ENCODE data around the gene TGFB3.
"Not testable (repeated sequence)": the region's sequence is repeated elsewhere in the genome, so short reads cannot be mapped to it uniquely, and the experiment has no call there.

TGFB3 gene

DNA sequence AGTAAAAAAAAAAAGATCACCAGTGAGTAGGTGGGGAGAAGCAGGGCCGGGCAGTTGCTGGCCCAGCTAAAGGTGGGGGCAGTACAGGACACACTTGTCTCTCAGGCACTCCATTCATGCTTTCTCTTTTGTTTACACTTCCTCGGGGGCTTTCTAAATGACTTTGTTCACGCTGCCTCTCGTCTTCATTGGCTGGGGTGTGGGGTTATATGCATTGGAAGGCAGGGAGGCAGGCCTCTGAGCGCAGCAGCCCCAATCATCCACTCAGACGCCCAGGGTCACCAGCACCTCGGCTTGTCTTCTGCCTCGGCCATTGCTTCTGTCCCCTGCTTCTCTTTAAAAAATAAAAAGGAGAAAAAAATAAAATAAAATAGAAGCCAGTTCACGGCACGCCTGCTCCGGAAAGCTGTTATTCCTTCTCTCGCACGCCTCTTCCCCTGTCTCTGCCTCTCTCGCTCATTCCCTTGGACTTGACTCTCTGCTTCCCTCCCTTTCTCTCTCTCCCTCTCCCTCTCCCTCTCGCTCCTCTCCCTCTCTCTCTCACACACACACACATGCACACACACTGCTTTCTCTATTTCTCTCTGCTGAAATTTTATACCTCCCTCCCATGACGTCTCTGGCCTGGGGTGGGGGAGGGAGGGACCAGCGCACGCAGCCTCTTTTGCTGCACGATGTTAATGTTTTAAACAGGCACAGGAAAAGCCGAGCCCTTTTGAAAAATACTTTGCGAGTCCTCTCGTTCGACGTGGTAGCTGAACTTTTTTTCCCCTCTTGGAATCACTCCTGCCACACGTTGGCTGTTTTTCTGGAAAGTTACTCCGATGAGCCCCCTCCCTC is at the start of gene TGFB3:
Gene TGFB3, minus strand, starts transcription at position 570 of the 840 bp plus-strand sequence. CDS start 1,102 bp downstream, outside the sequence.
- DNase-seq, result peak; percentile 52

DNA sequence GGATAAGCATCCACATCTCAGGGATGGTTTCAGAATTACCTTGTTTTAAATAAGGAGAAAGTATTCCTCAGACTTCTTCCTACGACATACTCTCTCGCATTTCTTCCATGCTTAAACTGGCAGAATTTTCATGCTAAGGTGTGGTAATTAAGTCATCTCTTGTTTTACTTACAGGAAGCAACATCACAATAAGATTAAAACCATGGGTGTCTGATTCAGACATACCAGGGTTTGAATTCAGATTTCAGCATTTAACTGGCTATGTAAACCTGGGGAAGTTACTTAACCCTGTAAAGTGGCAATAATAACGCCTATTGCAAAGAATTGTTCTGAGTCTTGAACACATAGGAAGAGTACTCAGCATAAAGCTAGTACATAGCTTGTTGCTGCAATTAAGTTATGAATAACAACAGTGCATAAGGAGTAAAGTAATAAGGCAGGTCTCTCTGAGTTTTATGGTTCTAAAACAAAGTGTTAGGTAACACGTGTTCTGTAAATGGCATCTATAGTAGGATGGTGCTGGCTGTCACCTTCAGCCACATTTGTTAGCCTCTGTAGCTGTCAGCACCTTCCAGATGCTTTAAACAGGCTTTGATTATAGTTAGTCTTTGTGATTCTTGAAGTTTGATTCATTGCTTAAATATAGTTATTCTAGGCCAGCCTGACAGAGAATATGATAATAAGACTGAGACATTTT is 42.6 kb upstream of the TGFB3 start:
- DNase-seq, result no peak

DNA sequence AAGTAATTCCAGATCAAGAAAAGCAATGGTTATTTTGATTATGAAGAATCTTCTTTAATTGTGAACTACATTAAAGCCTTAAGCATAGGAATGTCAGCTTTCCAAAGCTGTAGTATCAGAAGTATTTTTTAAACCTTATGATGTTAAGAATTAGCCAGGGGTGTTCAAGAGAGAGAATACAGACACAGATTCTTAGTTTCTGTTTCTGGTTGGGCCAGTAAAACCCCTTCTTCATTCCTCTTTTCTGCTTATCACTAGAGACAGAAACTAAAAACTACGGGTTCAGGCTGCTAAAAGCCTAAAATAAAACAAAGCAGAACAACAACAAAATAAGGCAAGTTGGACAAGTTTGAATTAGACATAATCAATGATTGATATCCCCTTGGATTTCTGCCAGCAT is 42.0 kb upstream of the TGFB3 start:
- no peak for DNase-seq

DNA sequence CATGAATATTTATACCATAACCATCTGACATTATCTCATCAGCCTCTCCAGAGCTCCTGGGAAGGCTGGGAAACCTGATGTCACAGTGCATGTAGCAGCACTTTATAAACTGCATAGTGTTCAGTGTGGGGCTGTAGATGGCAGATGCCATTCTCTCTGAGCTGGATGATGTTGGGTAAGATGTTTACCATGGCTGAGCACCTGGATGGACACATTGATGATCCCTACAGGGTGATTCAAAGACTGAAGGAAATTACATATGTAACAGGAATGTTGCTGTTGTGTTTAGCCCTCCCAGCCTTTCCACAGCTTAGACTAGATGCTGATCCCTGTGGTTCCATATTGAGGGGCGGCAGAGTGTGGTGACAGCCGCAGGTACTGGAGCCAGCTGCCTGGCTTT is 41.2 kb upstream of the TGFB3 start:
- DNase-seq, result peak; percentile 84

DNA sequence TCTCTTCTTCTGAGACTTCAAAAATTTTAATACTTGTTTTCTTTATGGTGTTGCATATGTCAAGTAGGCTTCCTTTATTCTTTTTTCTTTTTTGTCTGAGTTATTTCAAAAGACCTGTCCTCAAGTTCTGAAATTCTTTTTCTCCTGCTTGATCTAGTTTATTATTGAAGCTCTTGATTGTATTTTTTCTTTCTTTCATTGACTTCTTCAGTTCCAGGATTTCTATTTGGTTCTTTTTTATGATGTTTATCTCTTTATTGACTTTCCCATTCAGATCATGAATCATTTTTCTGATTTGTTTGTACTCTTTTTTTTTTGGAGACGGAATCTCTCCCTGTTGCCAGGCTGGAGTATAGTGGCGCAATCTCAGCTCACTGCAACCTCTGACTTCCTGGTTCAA is 37.9 kb upstream of the TGFB3 start:
- DNase-seq, result no peak

DNA sequence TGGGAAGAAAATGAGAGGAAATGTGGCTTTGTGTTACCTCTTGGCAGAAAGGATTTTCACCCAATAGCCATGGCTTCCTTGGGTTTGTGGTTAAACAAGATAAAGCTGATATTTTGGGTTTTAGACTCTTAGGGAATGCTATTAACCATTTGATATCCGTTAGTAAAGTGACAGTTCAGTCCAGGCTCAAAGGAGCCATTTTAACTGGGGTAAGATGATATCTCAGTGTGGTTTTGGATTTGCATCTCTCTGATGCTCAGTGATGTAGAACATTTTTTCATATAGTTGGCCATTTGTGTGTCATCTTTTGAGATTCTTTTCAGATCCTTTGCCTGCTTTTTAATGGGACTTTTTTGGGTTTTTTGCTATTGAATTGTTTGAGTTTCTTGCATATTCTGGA is 33.9 kb upstream of the TGFB3 start:
- DNase-seq, result peak; percentile 90

DNA sequence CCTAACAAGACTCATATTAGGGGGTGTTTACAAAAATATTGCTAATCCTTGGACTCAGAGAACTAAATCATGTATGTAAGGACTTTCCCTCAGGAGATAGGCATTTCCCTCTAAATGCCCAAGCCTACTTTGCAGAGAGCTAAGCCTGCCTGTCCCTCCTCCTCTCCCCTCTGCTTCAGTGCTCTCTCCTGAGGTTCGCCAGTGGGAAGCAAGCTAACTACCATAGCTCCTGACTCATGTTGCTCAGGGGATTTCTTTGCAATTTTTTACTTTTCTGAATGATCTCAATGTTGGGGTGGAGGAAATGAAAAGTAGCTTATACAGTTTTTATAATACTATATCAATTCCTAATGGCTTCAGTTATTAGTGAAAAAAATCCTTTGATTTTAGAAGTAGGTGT is 33.4 kb upstream of the TGFB3 start:
- DNase-seq, result peak; percentile 63

DNA sequence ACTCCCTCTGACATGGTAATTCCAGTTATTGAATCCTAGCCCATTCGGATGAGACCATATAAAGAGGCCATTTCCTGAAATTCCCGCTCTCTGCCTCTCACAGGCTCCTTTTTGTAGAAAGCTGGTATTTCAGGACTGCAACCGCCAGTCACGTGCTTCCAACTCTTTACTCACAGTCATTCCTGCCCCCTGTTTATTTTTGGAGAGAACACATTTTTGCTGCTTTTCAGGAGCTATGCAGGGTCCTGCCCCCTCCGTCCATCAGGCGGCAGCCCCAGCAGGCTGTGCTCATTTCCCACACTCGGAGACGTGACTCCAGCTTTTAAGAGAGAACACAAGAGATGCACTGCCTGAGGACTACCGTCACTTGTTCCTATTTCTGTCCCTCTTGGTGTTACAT is 30.6 kb upstream of the TGFB3 start:
- no peak for DNase-seq

DNA sequence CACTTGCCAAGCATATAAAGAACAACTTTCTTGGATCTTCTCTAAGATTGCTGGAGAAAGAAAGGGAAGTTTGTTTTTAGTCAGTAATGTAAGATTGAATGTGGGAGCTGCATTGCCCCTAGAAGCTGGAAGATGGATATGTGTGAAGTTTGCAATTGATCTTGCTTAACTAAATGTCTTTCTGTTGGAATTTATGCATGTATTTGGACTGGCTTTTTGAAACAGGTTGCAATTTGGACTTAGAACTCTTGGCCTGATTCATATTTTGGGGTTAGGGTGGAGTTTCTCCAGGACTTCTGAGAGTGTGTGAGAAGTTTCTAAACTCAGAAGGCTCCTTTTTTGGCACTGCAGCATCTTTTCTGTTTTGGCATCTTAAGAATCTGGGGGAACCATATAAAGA is 30.1 kb upstream of the TGFB3 start:
- no peak for DNase-seq

DNA sequence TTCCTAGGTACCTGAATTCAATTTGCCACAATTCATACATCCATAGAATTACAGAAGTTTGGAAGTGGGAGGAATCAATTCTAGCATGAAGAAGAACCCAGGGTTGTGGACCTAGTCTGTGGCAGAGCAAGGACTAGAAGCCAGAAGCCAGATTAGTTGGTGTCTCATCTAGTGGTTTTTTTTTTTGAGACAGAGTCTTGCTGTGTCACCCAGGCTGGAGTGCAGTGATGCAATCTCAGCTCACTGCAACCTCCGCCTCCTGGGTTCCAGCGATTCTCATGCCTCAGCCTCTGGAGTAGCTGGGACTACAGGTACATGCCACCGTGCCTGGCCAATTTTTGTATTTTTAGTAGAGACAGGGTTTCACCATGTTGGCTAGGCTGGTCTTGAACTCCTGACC is 27.8 kb upstream of the TGFB3 start:
- DNase-seq, result not testable (repeated sequence)

DNA sequence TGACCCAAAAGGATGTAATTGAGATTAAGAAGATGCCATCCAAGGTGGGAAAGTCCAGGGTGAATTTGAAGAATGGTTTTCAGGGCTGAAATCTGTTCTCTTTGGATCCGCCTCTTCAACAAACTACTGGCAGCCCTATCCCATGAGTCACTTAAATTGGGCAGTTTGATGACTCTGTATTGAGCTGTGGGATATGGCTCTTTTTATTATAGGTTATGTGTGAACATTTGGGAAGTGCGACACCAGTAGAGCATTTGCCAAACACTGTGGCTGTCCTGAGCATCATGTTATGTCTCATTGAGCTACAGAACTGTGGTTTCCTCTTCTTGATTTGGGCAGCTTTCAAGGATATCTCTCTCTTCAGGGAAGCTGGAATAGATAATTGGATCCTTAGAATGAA is 26.1 kb upstream of the TGFB3 start:
- DNase-seq, result no peak

DNA sequence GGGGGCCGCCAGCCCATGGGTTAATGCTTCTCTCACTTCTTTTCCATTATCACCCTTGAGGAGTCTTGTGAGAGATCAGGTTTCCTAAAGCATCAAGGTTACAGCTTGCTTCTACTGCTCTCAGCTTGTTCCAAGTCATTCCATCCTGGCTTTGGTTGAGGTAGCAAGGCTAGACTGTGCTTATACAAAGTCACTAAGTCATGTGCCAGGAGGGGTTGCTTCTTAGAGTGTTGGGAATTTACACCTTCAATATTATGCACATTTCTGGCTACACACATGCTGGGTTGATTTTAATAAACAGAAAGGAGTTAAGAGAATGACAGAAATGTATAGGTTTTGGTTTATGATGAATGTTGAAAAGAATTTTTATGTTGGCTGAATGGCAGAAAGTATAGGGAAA is 25.6 kb upstream of the TGFB3 start:
- DNase-seq, result no peak

DNA sequence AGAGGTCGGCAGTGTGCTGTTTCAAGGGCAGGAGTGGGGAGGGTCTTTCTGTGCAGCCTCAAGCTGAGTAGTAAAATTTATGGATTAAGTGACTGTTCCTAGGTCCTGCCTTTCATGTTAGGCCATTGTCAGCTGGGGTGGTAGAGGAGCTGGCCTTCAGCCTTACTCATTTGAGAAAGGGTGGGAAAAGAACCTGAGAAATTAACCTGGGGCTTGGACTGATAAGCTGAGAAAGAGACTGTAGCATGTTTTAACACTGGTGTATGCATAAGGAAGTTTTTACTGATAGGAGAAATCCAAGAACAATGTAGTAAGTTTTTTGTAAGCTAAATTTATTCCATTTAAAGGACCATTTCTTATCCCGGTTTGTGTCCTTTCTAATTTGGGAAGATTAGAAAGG is 24.5 kb upstream of the TGFB3 start:
- DNase-seq, result no peak

DNA sequence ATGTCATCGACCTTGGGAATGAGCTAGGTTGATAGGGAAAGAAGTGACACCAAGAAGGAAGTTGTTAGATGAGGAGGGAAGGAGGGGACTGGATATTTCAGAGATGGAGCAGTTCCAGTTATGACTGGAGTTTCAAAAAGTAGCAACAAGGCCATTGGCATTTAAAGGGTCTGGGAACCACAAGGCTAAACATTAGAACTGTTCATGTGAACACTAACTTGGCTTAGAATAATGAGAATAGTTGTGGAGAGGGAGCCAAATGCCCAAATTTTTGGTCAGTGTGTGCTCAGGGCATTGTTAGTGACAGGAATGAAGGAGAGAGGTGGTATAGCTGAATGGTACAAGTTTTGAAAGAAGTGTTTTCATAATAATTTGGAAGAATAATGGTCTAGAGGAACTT is 20.6 kb upstream of the TGFB3 start:
- no peak for DNase-seq

DNA sequence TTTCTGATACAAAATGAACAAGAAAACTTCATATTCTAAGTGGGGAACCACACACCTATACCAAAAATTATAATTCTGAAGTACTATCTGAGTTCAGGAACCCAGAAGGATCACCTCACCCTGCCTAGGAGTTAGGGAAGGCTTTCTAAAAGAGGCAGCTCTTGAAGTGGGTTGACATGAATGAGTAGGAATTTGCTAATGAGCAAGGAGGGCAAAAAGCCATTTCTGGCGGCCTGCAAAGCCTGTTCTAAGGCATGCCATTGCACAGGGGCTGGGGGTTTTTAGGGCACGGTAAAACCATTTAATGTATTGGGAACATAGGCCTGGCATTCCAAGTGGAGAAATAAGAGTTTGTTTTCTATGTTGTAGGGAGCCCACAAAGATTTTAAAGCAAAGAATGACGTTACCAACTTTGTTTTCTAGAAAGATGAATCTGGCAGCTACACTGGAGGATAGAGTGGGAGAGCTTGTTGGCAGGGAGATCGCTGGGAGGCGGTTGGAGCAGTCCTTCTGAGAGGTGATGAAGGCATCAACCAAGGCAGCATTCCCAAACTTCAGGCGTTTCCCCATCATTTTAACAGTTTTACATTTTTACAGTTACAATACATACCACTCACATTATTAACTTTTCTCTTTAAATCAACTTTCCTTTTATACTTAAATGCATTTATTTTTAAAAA is 17.9 kb upstream of the TGFB3 start:
- DNase-seq, result no peak

DNA sequence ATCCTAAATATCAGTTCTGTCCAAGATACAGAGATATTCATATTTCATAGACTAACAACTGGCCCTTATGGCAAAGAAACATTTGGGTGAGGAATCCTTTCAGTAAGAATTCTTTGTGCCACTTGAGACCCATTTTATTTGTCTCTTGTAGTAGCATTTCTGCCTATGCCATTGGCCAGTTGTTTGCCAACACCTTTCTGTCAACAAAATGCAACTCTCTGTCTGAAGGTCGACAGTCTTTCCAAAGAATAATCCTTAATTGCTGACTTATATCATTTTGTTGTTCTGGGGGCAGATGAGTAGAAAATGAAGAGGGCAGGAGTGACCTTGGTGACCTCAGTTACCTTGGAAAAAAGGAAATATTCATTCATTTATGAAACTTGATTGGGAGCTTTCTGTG is 14.7 kb upstream of the TGFB3 start:
- DNase-seq, result no peak

DNA sequence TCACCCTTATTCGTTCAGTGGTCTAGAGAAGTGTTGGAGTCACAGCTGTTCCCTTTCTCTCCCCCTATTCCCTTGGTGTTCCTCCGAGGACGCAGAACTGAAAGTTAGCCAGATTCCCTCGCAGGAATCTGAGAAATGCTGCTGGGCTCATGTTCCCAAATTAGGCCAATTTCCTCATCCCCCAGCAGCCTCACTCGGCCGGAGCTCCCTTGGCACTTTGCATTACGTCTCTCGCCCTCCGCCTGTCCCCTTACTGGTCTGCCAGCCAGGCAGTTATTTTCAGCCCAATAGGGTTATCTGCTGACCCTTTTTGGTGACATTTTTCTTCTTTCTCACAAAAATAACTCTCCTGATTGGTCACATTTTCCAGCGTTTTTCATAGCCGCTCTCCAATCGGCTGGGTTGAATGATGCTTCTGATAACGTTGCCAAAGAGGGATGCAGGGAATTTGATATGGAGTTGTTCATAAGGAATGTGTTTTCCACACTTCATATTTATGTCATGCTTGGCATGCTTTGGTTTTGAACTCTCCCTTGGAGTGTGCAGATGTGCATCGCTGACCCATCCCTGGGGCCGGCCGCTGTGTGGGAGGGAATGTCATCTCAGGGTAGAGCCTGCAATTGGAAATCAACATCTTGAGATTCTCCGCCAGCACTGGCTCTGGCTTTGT is 13.7 kb upstream of the TGFB3 start:
- no peak for DNase-seq

DNA sequence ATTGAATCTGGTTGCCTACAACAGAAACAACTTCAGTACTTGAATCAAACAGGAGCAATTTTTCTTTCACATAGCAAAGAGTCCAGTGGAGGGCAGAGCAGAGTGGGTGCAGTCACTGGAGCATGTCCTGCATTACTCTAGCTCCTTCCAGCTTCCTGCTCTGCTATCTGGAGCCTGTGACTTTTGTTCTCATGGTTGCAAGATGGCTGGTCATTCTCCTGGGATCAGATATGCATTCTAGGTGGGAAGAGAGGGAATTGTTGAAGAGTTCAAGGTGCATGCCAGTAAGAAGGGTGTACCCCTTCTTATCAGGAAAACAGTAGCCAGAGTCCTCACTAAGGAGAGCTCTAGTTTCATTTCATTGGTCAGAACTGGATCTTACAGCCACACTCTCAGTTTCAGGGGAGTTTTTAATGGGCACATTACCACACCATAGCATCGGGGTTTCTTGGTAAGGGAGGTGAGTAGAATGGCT is 11.8 kb upstream of the TGFB3 start:
- no peak for DNase-seq

DNA sequence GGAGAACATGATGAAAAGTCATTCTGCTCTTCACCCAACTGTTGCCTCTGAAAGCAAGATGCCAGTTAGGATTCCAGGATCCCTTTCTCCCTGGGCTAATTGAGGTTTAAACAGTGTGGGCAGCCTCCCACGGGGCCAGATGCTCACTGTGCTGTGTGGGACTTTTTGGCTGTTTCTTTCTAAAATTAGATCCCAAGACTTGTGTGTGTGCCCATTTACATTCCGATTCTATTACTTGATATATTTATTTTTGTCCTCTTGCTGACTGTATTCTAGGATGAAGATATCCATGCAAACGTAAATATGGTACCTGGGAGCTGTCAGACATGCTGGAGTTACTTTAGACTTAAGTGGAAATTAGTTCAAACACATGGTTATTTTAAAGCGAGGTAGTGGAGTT is 10.0 kb upstream of the TGFB3 start:
- no peak for DNase-seq

DNA sequence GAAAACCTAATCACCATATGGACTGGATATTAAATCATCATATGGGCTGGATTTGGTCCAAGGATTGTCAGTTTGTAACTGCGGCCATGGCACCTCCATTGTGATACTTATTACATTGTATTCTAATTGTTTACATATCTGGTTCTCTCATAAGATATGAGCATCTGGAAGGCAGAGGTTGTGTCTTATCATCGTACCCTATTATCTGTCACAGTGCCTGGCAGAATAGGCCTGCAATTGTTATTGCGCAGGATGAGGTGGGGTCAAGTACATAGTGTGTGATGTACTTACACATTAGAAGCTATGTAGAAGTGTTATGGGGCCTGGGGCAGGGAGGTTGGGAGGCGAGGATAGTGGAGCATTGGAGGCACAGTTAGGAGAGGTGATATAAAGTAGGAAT is 8.5 kb upstream of the TGFB3 start:
- DNase-seq, result no peak

DNA sequence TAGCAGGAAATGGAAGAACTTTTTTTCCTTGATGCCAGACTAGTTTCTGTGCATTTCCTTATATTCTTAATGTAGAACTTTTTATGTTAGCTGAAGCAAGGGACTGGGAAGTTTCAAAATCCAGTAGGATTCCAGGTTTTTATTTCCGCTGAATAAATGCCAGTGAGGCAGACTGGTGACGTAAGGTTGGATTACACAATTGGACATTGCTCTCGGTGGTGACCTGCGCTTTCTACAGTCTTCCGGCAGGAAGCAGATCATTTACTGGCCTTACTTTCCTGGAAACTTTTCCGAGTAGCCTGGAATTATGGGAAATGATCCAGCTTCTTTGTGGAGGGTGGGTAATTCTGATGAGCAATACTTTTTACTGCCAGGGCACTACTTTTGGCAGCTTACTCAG is 7.3 kb upstream of the TGFB3 start:
- DNase-seq, result no peak

DNA sequence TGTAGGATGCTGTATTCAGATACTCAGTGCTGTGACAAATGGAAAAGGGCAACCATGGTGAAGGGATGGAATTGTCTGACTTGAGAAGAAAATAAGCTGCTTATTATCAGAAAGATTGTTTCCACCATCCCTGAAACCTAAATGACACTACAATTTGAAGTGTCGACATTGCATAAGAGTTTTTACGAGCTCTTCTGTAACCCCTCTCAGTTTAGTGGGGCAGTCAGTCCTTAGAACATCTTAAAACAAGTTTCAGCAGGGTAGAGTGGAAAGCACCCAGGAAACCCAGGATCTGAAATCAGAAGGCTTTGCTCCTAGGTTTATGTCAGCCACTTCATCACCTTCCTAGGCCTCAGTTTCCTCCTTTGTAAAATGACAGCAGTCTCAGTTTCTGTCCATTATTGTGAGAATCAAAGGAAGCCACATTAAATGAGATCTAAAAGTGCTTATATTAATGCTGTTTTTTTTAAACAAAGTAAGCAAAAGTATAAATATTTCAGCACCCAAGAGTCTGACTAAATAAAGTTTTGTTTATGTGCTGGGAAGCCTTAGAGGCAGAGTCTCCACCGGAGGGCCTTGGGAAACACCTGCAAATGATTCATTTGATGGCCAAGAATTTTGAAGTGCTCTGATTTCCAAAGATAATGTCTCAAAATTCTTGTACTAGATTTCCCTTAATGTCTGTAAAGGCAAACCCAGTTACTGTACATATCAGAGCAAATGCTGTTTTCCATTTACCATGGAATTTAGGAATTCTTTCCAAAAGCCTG is 5.6 kb upstream of the TGFB3 start:
- DNase-seq, result no peak

DNA sequence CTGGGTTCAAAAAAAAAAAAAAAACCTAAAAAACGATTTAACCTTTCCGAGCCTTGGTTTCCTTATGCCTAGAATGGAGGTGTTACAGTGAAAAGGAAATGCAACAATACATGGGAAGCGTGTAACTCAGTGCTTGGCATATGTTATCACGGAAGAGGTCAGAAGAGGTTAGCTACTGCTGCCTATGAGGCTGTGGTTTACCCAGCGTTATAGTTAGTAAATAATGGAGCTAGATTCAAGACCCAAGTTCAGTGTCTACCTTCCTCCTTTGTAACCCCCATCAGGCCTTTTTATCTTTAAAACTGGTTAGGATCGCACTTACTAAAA is 4.6 kb upstream of the TGFB3 start:
- no peak for DNase-seq

Measured in NCI-H526 treated with DMSO at 0.1 percent for 48 hours (cell line).